ENCODE measurements around the gene CNTNAP5.

Gene CNTNAP5

GRCh38 chr2:124798551-124798950 lies 773.5 kb downstream of the CNTNAP5 start:
- 100% methylated on average over 1 of the region's 1 CpG for WGBS
- H3K27ac ChIP-seq (ENCODE audit: low read length, poor library complexity, severe bottlenecking), result no peak overlapping the region
- H3K4ac ChIP-seq (ENCODE audit: low read depth in 1 of 2, low read length in 2 of 2), result no peak overlapping the region
- H4K8ac ChIP-seq (ENCODE audit: low read length), result no peak overlapping the region
- H2BK12ac ChIP-seq (ENCODE audit: low read length in 2 of 2), result no peak overlapping the region
- no peak overlapping the region for H3K4me3 ChIP-seq (ENCODE audit: insufficient read depth in 1 of 2, low read depth in 1 of 2, low read length in 2 of 2)
- no peak overlapping the region for H3K23ac ChIP-seq (ENCODE audit: low read length in 2 of 2)
- H2AK5ac ChIP-seq (ENCODE audit: low read length, severe bottlenecking), result no peak overlapping the region
- peak; percentile 3 for DNase-seq
- H3K36me3 ChIP-seq (ENCODE audit: control insufficient read depth in 1 of 2, insufficient read depth in 2 of 2, low read depth in 1 of 2, low read length in 2 of 2), result no peaks in the 10 kb centered on the region
- H2AFZ ChIP-seq (ENCODE audit: low read depth, low read length), result no peak overlapping the region
- no peaks in the 10 kb centered on the region for H3K9me3 ChIP-seq (ENCODE audit: control insufficient read depth, low read length)
- no peak overlapping the region for H3K4me2 ChIP-seq (ENCODE audit: low read length, poor library complexity, severe bottlenecking)
- no peak overlapping the region for H2BK15ac ChIP-seq (ENCODE audit: low read depth, poor library complexity, severe bottlenecking)
- H3K9ac ChIP-seq (ENCODE audit: low read length), result no peak overlapping the region
- H3K18ac ChIP-seq (ENCODE audit: low read depth in 1 of 2, low read length in 2 of 2), result no peak overlapping the region
- H3K27me3 ChIP-seq (ENCODE audit: control insufficient read depth in 1 of 2, insufficient read depth in 1 of 2, low read length in 2 of 2), result no peaks in the 10 kb centered on the region
- no peaks in the 10 kb centered on the region for H3K79me1 ChIP-seq (replicated peaks; ENCODE audit: low read length, poor library complexity, severe bottlenecking)
- no peak overlapping the region for H2BK5ac ChIP-seq (ENCODE audit: low read depth, low read length, poor library complexity, severe bottlenecking)
- no peak overlapping the region for H3K14ac ChIP-seq (ENCODE audit: low read length in 2 of 2)
- H3K4me1 ChIP-seq (ENCODE audit: control insufficient read depth, insufficient read depth, low read depth, low read length), result no peaks in the 10 kb centered on the region
- no peak overlapping the region for H2BK120ac ChIP-seq (ENCODE audit: low read depth, low read length)
- no peak overlapping the region for H4K91ac ChIP-seq (ENCODE audit: low read length)

GRCh38 chr2:124804014-124804940 lies 779.2 kb downstream of the CNTNAP5 start:
- H2AK5ac ChIP-seq (ENCODE audit: low read length, severe bottlenecking), result no peak overlapping the region
- H3K79me1 ChIP-seq (replicated peaks; ENCODE audit: low read length, poor library complexity, severe bottlenecking), result no peaks in the 10 kb centered on the region
- no peak overlapping the region for H3K4me2 ChIP-seq (ENCODE audit: low read length, poor library complexity, severe bottlenecking)
- peak overlapping the region in 1 of 2 experiments; percentile 29 for H2BK12ac ChIP-seq (ENCODE audit: low read length in 2 of 2)
- H3K27me3 ChIP-seq (ENCODE audit: control insufficient read depth in 1 of 2, insufficient read depth in 1 of 2, low read length in 2 of 2), result no peaks in the 10 kb centered on the region
- H4K91ac ChIP-seq (ENCODE audit: low read length), result no peak overlapping the region
- no peak overlapping the region for H3K9ac ChIP-seq (ENCODE audit: low read length)
- peak; percentile 63 for DNase-seq
- no peaks in the 10 kb centered on the region for H3K4me1 ChIP-seq (ENCODE audit: control insufficient read depth, insufficient read depth, low read depth, low read length)
- no peak overlapping the region for H2AFZ ChIP-seq (ENCODE audit: low read depth, low read length)
- H4K8ac ChIP-seq (ENCODE audit: low read length), result no peak overlapping the region
- WGBS, result 50% methylated on average over 5 of the region's 5 CpGs
- no peak overlapping the region for H2BK5ac ChIP-seq (ENCODE audit: low read depth, low read length, poor library complexity, severe bottlenecking)
- H3K9me3 ChIP-seq (ENCODE audit: control insufficient read depth, low read length), result no peaks in the 10 kb centered on the region
- H3K4ac ChIP-seq (ENCODE audit: low read depth in 1 of 2, low read length in 2 of 2), result no peak overlapping the region
- peak overlapping the region; percentile 31 for H3K27ac ChIP-seq (ENCODE audit: low read length, poor library complexity, severe bottlenecking)
- H2BK120ac ChIP-seq (ENCODE audit: low read depth, low read length), result no peak overlapping the region
- H3K4me3 ChIP-seq (ENCODE audit: insufficient read depth in 1 of 2, low read depth in 1 of 2, low read length in 2 of 2), result no peak overlapping the region
- H3K18ac ChIP-seq (ENCODE audit: low read depth in 1 of 2, low read length in 2 of 2), result no peak overlapping the region
- no peak overlapping the region for H2BK15ac ChIP-seq (ENCODE audit: low read depth, poor library complexity, severe bottlenecking)
- no peak overlapping the region for H3K14ac ChIP-seq (ENCODE audit: low read length in 2 of 2)
- H3K36me3 ChIP-seq (ENCODE audit: control insufficient read depth in 1 of 2, insufficient read depth in 2 of 2, low read depth in 1 of 2, low read length in 2 of 2), result no peaks in the 10 kb centered on the region
- H3K23ac ChIP-seq (ENCODE audit: low read length in 2 of 2), result no peak overlapping the region

GRCh38 chr2:124805060-124805459 lies 780.0 kb downstream of the CNTNAP5 start:
- Histone ChIP-seq H4K91ac (ENCODE audit: low read length) (no peak overlapping the region), H3K4me3 (ENCODE audit: insufficient read depth in 1 of 2, low read depth in 1 of 2, low read length in 2 of 2) (no peak overlapping the region), H2AK5ac (ENCODE audit: low read length, severe bottlenecking) (no peak overlapping the region), H3K79me1 (replicated peaks; ENCODE audit: low read length, poor library complexity, severe bottlenecking) (no peaks in the 10 kb centered on the region), H3K9ac (ENCODE audit: low read length) (no peak overlapping the region), H3K4me1 (ENCODE audit: control insufficient read depth, insufficient read depth, low read depth, low read length) (no peaks in the 10 kb centered on the region), H3K27me3 (ENCODE audit: control insufficient read depth in 1 of 2, insufficient read depth in 1 of 2, low read length in 2 of 2) (no peaks in the 10 kb centered on the region), H3K9me3 (ENCODE audit: control insufficient read depth, low read length) (no peaks in the 10 kb centered on the region), H2BK15ac (ENCODE audit: low read depth, poor library complexity, severe bottlenecking) (no peak overlapping the region), H3K36me3 (ENCODE audit: control insufficient read depth in 1 of 2, insufficient read depth in 2 of 2, low read depth in 1 of 2, low read length in 2 of 2) (no peaks in the 10 kb centered on the region), H4K8ac (ENCODE audit: low read length) (no peak overlapping the region), H2BK12ac (ENCODE audit: low read length in 2 of 2) (no peak overlapping the region), H3K14ac (ENCODE audit: low read length in 2 of 2) (no peak overlapping the region), H3K27ac (ENCODE audit: low read length, poor library complexity, severe bottlenecking) (peak overlapping the region; percentile 11), H3K4me2 (ENCODE audit: low read length, poor library complexity, severe bottlenecking) (no peak overlapping the region), H2BK5ac (ENCODE audit: low read depth, low read length, poor library complexity, severe bottlenecking) (no peak overlapping the region), H2AFZ (ENCODE audit: low read depth, low read length) (no peak overlapping the region), H2BK120ac (ENCODE audit: low read depth, low read length) (no peak overlapping the region), H3K23ac (ENCODE audit: low read length in 2 of 2) (no peak overlapping the region), H3K4ac (ENCODE audit: low read depth in 1 of 2, low read length in 2 of 2) (no peak overlapping the region), H3K18ac (ENCODE audit: low read depth in 1 of 2, low read length in 2 of 2) (no peak overlapping the region)
- peak; percentile 61 for DNase-seq
- WGBS, result 40% methylated on average over 1 of the region's 3 CpGs

GRCh38 chr2:124810132-124810531 lies 785.0 kb downstream of the CNTNAP5 start:
- no peak overlapping the region for H4K8ac ChIP-seq (ENCODE audit: low read length)
- no peaks in the 10 kb centered on the region for H3K79me1 ChIP-seq (replicated peaks; ENCODE audit: low read length, poor library complexity, severe bottlenecking)
- H3K4ac ChIP-seq (ENCODE audit: low read depth in 1 of 2, low read length in 2 of 2), result no peak overlapping the region
- H2BK5ac ChIP-seq (ENCODE audit: low read depth, low read length, poor library complexity, severe bottlenecking), result no peak overlapping the region
- no peak overlapping the region for H3K9ac ChIP-seq (ENCODE audit: low read length)
- H3K27me3 ChIP-seq (ENCODE audit: control insufficient read depth in 1 of 2, insufficient read depth in 1 of 2, low read length in 2 of 2), result no peaks in the 10 kb centered on the region
- no peak overlapping the region for H2BK120ac ChIP-seq (ENCODE audit: low read depth, low read length)
- H3K23ac ChIP-seq (ENCODE audit: low read length in 2 of 2), result no peak overlapping the region
- no peak overlapping the region for H3K18ac ChIP-seq (ENCODE audit: low read depth in 1 of 2, low read length in 2 of 2)
- H3K14ac ChIP-seq (ENCODE audit: low read length in 2 of 2), result no peak overlapping the region
- DNase-seq, result peak; percentile 32
- no peak overlapping the region for H3K4me3 ChIP-seq (ENCODE audit: insufficient read depth in 1 of 2, low read depth in 1 of 2, low read length in 2 of 2)
- WGBS, result 39% methylated on average over 4 of the region's 4 CpGs
- H2AFZ ChIP-seq (ENCODE audit: low read depth, low read length), result no peak overlapping the region
- no peak overlapping the region for H2BK15ac ChIP-seq (ENCODE audit: low read depth, poor library complexity, severe bottlenecking)
- H2BK12ac ChIP-seq (ENCODE audit: low read length in 2 of 2), result no peak overlapping the region
- H2AK5ac ChIP-seq (ENCODE audit: low read length, severe bottlenecking), result no peak overlapping the region
- no peaks in the 10 kb centered on the region for H3K36me3 ChIP-seq (ENCODE audit: control insufficient read depth in 1 of 2, insufficient read depth in 2 of 2, low read depth in 1 of 2, low read length in 2 of 2)
- H3K4me1 ChIP-seq (ENCODE audit: control insufficient read depth, insufficient read depth, low read depth, low read length), result no peaks in the 10 kb centered on the region
- H4K91ac ChIP-seq (ENCODE audit: low read length), result no peak overlapping the region
- no peak overlapping the region for H3K27ac ChIP-seq (ENCODE audit: low read length, poor library complexity, severe bottlenecking)
- H3K9me3 ChIP-seq (ENCODE audit: control insufficient read depth, low read length), result no peaks in the 10 kb centered on the region
- H3K4me2 ChIP-seq (ENCODE audit: low read length, poor library complexity, severe bottlenecking), result no peak overlapping the region
